ENCODE results near the gene CASR. TPM values are rescaled to one million over a fixed set of nuclear protein-coding genes. Genes with fewer than 3 reads are reported as not detected.

The CASR gene
- not detected in 2 replicates for polyA plus RNA-seq

GRCh38 chr3:122183521-122183892 lies at the start of gene CASR:
Gene CASR, plus strand, starts transcription at chr3:122183668. Its CDS starts 70,522 bp downstream, at chr3:122254190.

GRCh38 chr3:122324871-122325323 lies 141.4 kb downstream of the CASR start, which contains the start of gene CSTA:
Gene CSTA, plus strand, starts transcription at chr3:122325248. Its CDS starts 45 bp downstream, at chr3:122325293.

Other genes with a start within 250 kb of the CASR start
- gene ILDR1, start 161.4 kb upstream of the CASR start, polyA plus RNA-seq = not detected in 2 replicates
- gene CD86, start 128.3 kb upstream of the CASR start, polyA plus RNA-seq = not detected in 2 replicates
- gene CSTA, start 141.6 kb downstream of the CASR start, polyA plus RNA-seq = not detected in 2 replicates
- 12.6 and 17.5 TPM in 2 replicates for gene MIX23, start 199.6 kb downstream of the CASR start, polyA plus RNA-seq
- 337 and 434 TPM in 2 replicates for gene FAM162A, start 200.5 kb downstream of the CASR start, polyA plus RNA-seq
- 0.11 and 0.45 TPM in 2 replicates for gene WDR5B, start 232.4 kb downstream of the CASR start, polyA plus RNA-seq

Data from Purkinje cell (primary cell).